Adrenal gland (tissue), 5 donors: ENCODE measurements around the gene PPP2R3C.

ENCODE experiments used
- POLR2A ChIP-seq, 2 donors: fragments of 450-650 bp; IDR thresholded peaks; one replicate each; pipeline ENCODE4 v1.6.1; 2017; ENCODE audit warnings: antibody characterized with exemption in 2 of 2, mild to moderate bottlenecking in 2 of 2, moderate library complexity in 1 of 2
- TF ChIP-seq, protein P1 (sequence below), 6 experiments: fragments of 450-650 bp in 4 of 6; fragments of 200-600 bp in 2 of 6; sonication (generic) in 1 of 6; IDR thresholded peaks; 1 replicate in 5 of 6; 2 replicates in 1 of 6; pipeline versions ENCODE4 v1.5.1 to v1.8.0; 2016 to 2021; ENCODE audit warnings: antibody characterized with exemption in 6 of 6, mild to moderate bottlenecking in 2 of 6, moderate library complexity in 1 of 6
- donor health status: DM: no; HTN: no; CAD: no.

- TF ChIP-seq, protein P1, sequence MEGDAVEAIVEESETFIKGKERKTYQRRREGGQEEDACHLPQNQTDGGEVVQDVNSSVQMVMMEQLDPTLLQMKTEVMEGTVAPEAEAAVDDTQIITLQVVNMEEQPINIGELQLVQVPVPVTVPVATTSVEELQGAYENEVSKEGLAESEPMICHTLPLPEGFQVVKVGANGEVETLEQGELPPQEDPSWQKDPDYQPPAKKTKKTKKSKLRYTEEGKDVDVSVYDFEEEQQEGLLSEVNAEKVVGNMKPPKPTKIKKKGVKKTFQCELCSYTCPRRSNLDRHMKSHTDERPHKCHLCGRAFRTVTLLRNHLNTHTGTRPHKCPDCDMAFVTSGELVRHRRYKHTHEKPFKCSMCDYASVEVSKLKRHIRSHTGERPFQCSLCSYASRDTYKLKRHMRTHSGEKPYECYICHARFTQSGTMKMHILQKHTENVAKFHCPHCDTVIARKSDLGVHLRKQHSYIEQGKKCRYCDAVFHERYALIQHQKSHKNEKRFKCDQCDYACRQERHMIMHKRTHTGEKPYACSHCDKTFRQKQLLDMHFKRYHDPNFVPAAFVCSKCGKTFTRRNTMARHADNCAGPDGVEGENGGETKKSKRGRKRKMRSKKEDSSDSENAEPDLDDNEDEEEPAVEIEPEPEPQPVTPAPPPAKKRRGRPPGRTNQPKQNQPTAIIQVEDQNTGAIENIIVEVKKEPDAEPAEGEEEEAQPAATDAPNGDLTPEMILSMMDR (IDR thresholded peaks at IDR 0.05) = no peak
- no peak for TF ChIP-seq POLR2A (IDR thresholded peaks at IDR 0.05)
Observed at GRCh38 chr14:35138585-35138984, 16.8 kb upstream of the PPP2R3C start.
